GM18861 (cell line): Measurements from ENCODE around the gene ZSWIM1.
"Not testable (repeated sequence)": the region's sequence is repeated elsewhere in the genome, so short reads cannot be mapped to it uniquely, and the experiment has no call there.

Experiments
- ATAC-seq: cut with Tn5 transposase; IDR thresholded peaks from one replicate; pipeline ENCODE4 v1.9.1; 2021; ENCODE audit not compliant: unreplicated experiment

ZSWIM1 gene

GRCh38 chr20:45925821-45926506, 44.9 kb downstream of the ZSWIM1 start:
- no peak for ATAC-seq

- no peak for ATAC-seq
Measured at GRCh38 chr20:45926731-45927070, 45.7 kb downstream of the ZSWIM1 start.

GRCh38 chr20:45927071-45927878, 46.2 kb downstream of the ZSWIM1 start:
- no peak for ATAC-seq

GRCh38 chr20:45931680-45932079, 50.7 kb downstream of the ZSWIM1 start:
- ATAC-seq: not testable (repeated sequence)

GRCh38 chr20:45933266-45934045, 52.4 kb downstream of the ZSWIM1 start:
- peak; percentile 28 for ATAC-seq

GRCh38 chr20:45934046-45934585, 53.1 kb downstream of the ZSWIM1 start:
- peak; percentile 2 for ATAC-seq
